ENCODE data around the gene DRC1. TPM values are rescaled to one million over a fixed set of nuclear protein-coding genes. Genes with fewer than 3 reads are reported as not detected.
A peak's percentile ranks its signal among the peaks of the same experiment; 100 is the strongest.

DRC1 gene
- total RNA-seq, 2 donors from 2014 or later: 0.33 to 0.48 TPM

DNA sequence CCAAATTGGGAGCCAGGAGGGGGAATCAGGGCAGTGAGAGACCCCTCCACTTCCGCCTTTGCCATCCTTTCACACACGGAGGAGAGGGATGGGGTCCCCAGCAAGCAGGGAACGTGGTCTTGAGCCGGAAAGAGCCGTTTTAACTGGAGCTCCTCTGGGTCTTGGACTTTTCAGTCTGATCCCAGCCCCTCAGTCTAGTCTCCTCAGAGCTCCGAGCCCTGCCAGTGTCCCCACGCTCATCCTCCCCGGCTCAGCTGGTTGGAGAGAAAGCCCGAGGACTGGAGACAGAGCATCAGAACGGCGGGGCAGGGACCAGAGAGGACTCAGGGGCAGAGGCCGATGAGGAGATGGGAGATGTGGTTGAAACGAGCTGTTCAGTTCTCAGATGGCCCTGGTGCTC lies 102.3 kb downstream of the DRC1 start:
- Mint-ChIP-seq H3K4me3 (peak overlapping the region; percentile 58), H3K9me3 (no peaks in the 10 kb centered on the region), H3K27me3 (ENCODE audit: insufficient read depth) (peaks cover 21% of the 10 kb centered on the region), H3K4me1 (peaks cover 3% of the 10 kb centered on the region), H3K36me3 (ENCODE audit: low read depth) (no peaks in the 10 kb centered on the region), H3K27ac (no peak overlapping the region)
- Histone ChIP-seq H3K9ac (ENCODE audit: extremely low read depth, low read length, poor library complexity, severe bottlenecking) (no peak overlapping the region), H3K27ac (ENCODE audit: low read depth, low read length) (no peak overlapping the region), H3K36me3 (ENCODE audit: control insufficient read depth, insufficient read depth, low read length) (no peaks in the 10 kb centered on the region), H3K27me3 (ENCODE audit: control insufficient read depth, insufficient read depth, low read length, poor library complexity, severe bottlenecking) (peaks cover 16% of the 10 kb centered on the region), H3K9me3 (ENCODE audit: control insufficient read depth, low read length) (no peaks in the 10 kb centered on the region), H3K4me3 (ENCODE audit: low read length) (peak overlapping the region; percentile 71), H3K4me1 (ENCODE audit: control insufficient read depth, insufficient read depth, low read length) (no peaks in the 10 kb centered on the region)
- WGBS, 2 experiments (ENCODE audit: insufficient coverage in 1 of 2, insufficient read length in 1 of 2): 72 to 79% methylated on average over 7 to 13 of the region's 13 CpGs
- DNase-seq: peak; percentile 55
- no peak for TF ChIP-seq CTCF (conservative IDR thresholded peaks at IDR 0.05)

- no peak overlapping the region for H3K27ac ChIP-seq (ENCODE audit: low read depth, low read length)
- peaks cover 23% of the 10 kb centered on the region for H3K27me3 Mint-ChIP-seq (ENCODE audit: insufficient read depth)
- peaks cover 3% of the 10 kb centered on the region for H3K4me1 Mint-ChIP-seq
- no peaks in the 10 kb centered on the region for H3K9me3 ChIP-seq (ENCODE audit: control insufficient read depth, low read length)
- no peak overlapping the region for H3K9ac ChIP-seq (ENCODE audit: extremely low read depth, low read length, poor library complexity, severe bottlenecking)
- no peak overlapping the region for H3K27ac Mint-ChIP-seq
- H3K36me3 Mint-ChIP-seq (ENCODE audit: low read depth): no peaks in the 10 kb centered on the region
- H3K4me1 ChIP-seq (ENCODE audit: control insufficient read depth, insufficient read depth, low read length): no peaks in the 10 kb centered on the region
- 88 to 100% methylated on average over 1 to 4 of the region's 4 CpGs for WGBS, 2 experiments (ENCODE audit: insufficient coverage in 1 of 2, insufficient read length in 1 of 2)
- no peaks in the 10 kb centered on the region for H3K36me3 ChIP-seq (ENCODE audit: control insufficient read depth, insufficient read depth, low read length)
- no peak overlapping the region for H3K4me3 ChIP-seq (ENCODE audit: low read length)
- H3K4me3 Mint-ChIP-seq: no peak overlapping the region
- peaks cover 16% of the 10 kb centered on the region for H3K27me3 ChIP-seq (ENCODE audit: control insufficient read depth, insufficient read depth, low read length, poor library complexity, severe bottlenecking)
- TF ChIP-seq CTCF (conservative IDR thresholded peaks at IDR 0.05): no peak
- DNase-seq: no peak
- H3K9me3 Mint-ChIP-seq: no peaks in the 10 kb centered on the region
Observed at GRCh38 chr2:26506279-26506678, 104.6 kb downstream of the DRC1 start.

Other genes with a start within 250 kb of the DRC1 start
- 1 to 10 TPM; 6.0 to 8.1 TPM for gene GAREM2, start 228.8 kb upstream of the DRC1 start, total RNA-seq
- gene HADHA, start 157.3 kb upstream of the DRC1 start, total RNA-seq: 10 to 100 TPM; 83.8 to 86.7 TPM
- gene HADHB, start 157.0 kb upstream of the DRC1 start, total RNA-seq: 10 to 100 TPM; 37.8 to 41.0 TPM
- gene SELENOI, start 55.8 kb upstream of the DRC1 start, total RNA-seq: 10 to 100 TPM; 59.3 to 77.1 TPM
- gene ADGRF3, start 55.1 kb upstream of the DRC1 start, total RNA-seq: under 1 TPM; 0.35 to 0.93 TPM
- gene OTOF, start 76.2 kb downstream of the DRC1 start, total RNA-seq: 1 to 10 TPM; 1.1 to 1.2 TPM
- gene CIB4, start 239.4 kb downstream of the DRC1 start, total RNA-seq: not detected

All from endodermal cell (in vitro differentiated cells).